SH-SY5Y (cell line): ENCODE data around the gene RNF186.

ENCODE experiments used
- GATA2 ChIP-seq: IDR thresholded peaks from 2 replicates; pipeline ENCODE4 v1.6.1; 2011; ENCODE audit warnings: mild to moderate bottlenecking, low read depth, low read length
- GATA3 ChIP-seq: IDR thresholded peaks from 2 replicates; pipeline ENCODE4 v1.6.1; 2011; ENCODE audit warnings: low read depth, mild to moderate bottlenecking, low read length, moderate library complexity

GRCh38 chr1:19844731-19845495 lies 29.8 kb upstream of the RNF186 start:
- TF ChIP-seq GATA3 (no peak), GATA2 (no peak)
